Middle frontal gyrus (tissue), 1 donor: ENCODE data around the gene GAGE12E.
"Not testable (repeated sequence)": the region's sequence is repeated elsewhere in the genome, so short reads cannot be mapped to it uniquely, and the experiment has no call there.

Experiments used
- DNase-seq: peaks from one replicate; pipeline ENCODE4 v3.0.0-alpha.2; 2015; ENCODE audit warnings: low spot score; ENCODE audit errors: extremely low spot score

The GAGE12E gene

DNA sequence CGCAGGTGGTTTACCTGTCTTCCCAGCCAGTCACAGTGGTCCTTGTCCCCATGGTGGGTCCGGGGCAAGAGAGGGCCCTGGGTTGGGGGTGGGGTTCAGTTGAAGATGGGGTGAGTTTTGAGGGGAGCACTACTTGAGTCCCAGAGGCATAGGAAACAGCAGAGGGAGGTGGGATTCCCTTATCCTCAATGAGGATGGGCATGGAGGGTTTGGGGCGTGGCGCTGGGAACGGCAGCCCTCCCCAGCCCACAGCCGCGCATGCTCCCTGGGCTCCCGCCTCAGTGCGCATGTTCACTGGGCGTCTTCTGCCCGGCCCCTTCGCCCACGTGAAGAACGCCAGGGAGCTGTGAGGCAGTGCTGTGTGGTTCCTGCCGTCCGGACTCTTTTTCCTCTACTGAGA, at the start of gene GAGE12E:
TSS of gene GAGE12E (plus strand) at position 301 of the 400 bp plus-strand sequence. CDS start 1,155 bp downstream, outside the sequence.
- DNase-seq = not testable (repeated sequence)

DNA sequence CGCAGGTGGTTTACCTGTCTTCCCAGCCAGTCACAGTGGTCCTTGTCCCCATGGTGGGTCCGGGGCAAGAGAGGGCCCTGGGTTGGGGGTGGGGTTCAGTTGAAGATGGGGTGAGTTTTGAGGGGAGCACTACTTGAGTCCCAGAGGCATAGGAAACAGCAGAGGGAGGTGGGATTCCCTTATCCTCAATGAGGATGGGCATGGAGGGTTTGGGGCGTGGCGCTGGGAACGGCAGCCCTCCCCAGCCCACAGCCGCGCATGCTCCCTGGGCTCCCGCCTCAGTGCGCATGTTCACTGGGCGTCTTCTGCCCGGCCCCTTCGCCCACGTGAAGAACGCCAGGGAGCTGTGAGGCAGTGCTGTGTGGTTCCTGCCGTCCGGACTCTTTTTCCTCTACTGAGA, 19.2 kb upstream of the GAGE12E start, which contains the start of gene GAGE12C:
TSS of gene GAGE12C (plus strand) at position 301 of the 400 bp plus-strand sequence. CDS start 1,155 bp downstream, outside the sequence.
- DNase-seq = not testable (repeated sequence)

- DNase-seq = not testable (repeated sequence)
Measured at GRCh38 chrX:49541433-49541832, 9.7 kb upstream of the GAGE12E start, which contains the start of gene GAGE12D. Gene GAGE12D, plus strand, starts transcription at chrX:49541733. Its CDS starts 1,155 bp downstream, at chrX:49542888.

- not testable (repeated sequence) for DNase-seq
Measured at GRCh38 chrX:49560542-49560941, 9.5 kb downstream of the GAGE12E start, which contains the start of gene GAGE12F. Gene GAGE12F, plus strand, starts transcription at chrX:49560842. Its CDS starts 1,155 bp downstream, at chrX:49561997.

DNA sequence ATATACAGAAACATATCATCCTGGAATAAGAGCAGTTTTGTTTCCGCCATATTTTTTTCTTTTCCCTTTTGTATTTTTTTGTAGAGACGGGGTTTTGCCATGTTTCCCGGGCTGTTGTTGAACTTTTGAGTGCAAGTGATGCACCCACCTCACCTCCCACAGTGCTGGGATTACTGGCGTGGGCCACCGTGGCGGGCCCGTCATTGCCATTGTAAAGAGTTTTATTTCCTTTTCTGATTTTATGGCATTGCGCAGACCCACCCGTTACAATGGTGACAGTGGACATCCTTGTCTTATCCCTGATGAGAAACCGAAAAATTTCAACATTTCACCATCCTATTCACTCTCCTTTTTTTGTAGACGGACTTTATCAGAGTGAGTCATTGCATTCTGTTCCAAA, 17.6 kb downstream of the GAGE12E start:
- not testable (repeated sequence) for DNase-seq

DNA sequence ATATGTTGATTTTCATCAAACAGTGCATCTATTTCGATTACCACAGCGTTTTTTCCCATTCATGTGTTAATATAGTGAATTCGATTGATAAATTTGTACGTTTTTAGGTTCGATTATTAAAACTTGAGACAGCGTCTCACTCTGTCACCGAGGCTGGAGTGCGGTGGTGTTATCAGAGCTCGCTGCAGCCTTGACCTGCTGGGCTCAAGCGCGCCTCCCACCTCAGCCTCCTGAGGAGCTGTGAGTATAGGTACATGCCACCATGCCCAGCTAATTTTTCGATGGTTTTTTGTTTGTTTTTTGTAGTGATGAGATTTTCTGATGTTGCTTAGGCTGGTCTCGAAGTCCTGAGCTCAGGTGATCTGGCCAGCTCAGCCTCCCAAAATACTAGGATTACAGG, 18.1 kb downstream of the GAGE12E start:
- not testable (repeated sequence) for DNase-seq

GRCh38 chrX:49570100-49570499, 19.0 kb downstream of the GAGE12E start, which contains the start of gene GAGE12G:
Gene GAGE12G, plus strand, starts transcription at chrX:49570400. Its CDS starts 1,155 bp downstream, at chrX:49571555.
- not testable (repeated sequence) for DNase-seq

- not testable (repeated sequence) for DNase-seq
Measured at GRCh38 chrX:49579649-49580048, 28.6 kb downstream of the GAGE12E start, which contains the start of gene GAGE12H. Gene GAGE12H, plus strand, starts transcription at chrX:49579949. Its CDS starts 1,155 bp downstream, at chrX:49581104.

GRCh38 chrX:49589196-49589595, 38.1 kb downstream of the GAGE12E start, which contains the start of gene GAGE2A:
Gene GAGE2A, plus strand, starts transcription at chrX:49589496. Its CDS starts 1,155 bp downstream, at chrX:49590651.
- DNase-seq = not testable (repeated sequence)

GRCh38 chrX:49589769-49590478, 38.8 kb downstream of the GAGE12E start:
- DNase-seq = not testable (repeated sequence)

- DNase-seq = not testable (repeated sequence)
Measured at GRCh38 chrX:49590488-49590887, 39.4 kb downstream of the GAGE12E start.

GRCh38 chrX:49598720-49599119, 47.6 kb downstream of the GAGE12E start, which contains the start of gene GAGE1:
Gene GAGE1, plus strand, starts transcription at chrX:49599020. Its CDS starts 1,155 bp downstream, at chrX:49600175.
- not testable (repeated sequence) for DNase-seq
